GM23338 (cell line): Measurements from ENCODE around the gene CYP1B1. TPM values are rescaled to one million over a fixed set of nuclear protein-coding genes. Genes with fewer than 3 reads are reported as not detected.

Experiments used
- ATAC-seq: fragments of 200-7000 bp; cut with Tn5 transposase; 3 replicates; pipeline ENCODE4 v1.9.1; 2020
- DNase-seq: peaks from one replicate; pipeline ENCODE4 v3.0.0-alpha.2; 2015; ENCODE audit warnings: low spot score
- H2AFZ ChIP-seq: fragments of 200-600 bp; sonication (generic); 2 replicates; pipeline ENCODE4 v1.8.0; 2016; ENCODE audit warnings: antibody characterized with exemption, mild to moderate bottlenecking, moderate library complexity
- H3F3A ChIP-seq: fragments of 200-600 bp; sonication (generic); replicated peaks from 2 replicates; pipeline ENCODE4 v1.8.0; 2017; ENCODE audit warnings: antibody characterized with exemption, mixed run types, low read depth
- H3K27ac ChIP-seq: fragments of 200-600 bp; sonication (generic); 2 replicates; pipeline ENCODE4 v1.6.1; 2016; ENCODE audit warnings: low read depth
- H3K27me3 ChIP-seq: fragments of 200-600 bp; sonication (generic); 2 replicates; pipeline ENCODE4 v1.8.0; 2016; ENCODE audit warnings: mild to moderate bottlenecking, mixed run types, moderate library complexity; ENCODE audit not compliant: insufficient read depth
- H3K36me3 ChIP-seq: fragments of 200-600 bp; sonication (generic); 2 replicates; pipeline ENCODE4 v1.8.0; 2016; ENCODE audit warnings: mild to moderate bottlenecking; ENCODE audit not compliant: insufficient read depth
- H3K4me1 ChIP-seq: fragments of 200-600 bp; sonication (generic); 2 replicates; pipeline ENCODE4 v1.8.0; 2016; ENCODE audit warnings: mild to moderate bottlenecking, moderate library complexity; ENCODE audit not compliant: insufficient read depth
- H3K4me2 ChIP-seq: fragments of 200-600 bp; sonication (generic); 2 replicates; pipeline ENCODE4 v1.7.1; 2017; ENCODE audit warnings: mixed run types
- H3K4me3 ChIP-seq: fragments of 200-600 bp; sonication (generic); 2 replicates; pipeline ENCODE4 v1.6.1; 2016; ENCODE audit warnings: mixed run types
- H3K79me2 ChIP-seq: fragments of 200-600 bp; sonication (generic); replicated peaks from 2 replicates; pipeline ENCODE4 v1.8.0; 2017; ENCODE audit warnings: mild to moderate bottlenecking; ENCODE audit not compliant: insufficient read depth
- H3K9me2 ChIP-seq: fragments of 200-600 bp; sonication (generic); 2 replicates; pipeline ENCODE4 v1.8.0; 2017; ENCODE audit not compliant: insufficient read depth
- H4K20me1 ChIP-seq: fragments of 200-600 bp; sonication (generic); replicated peaks from 2 replicates; pipeline ENCODE4 v1.8.0; 2017; ENCODE audit warnings: mild to moderate bottlenecking; ENCODE audit not compliant: insufficient read depth
- H3K27ac Mint-ChIP-seq: 2 replicates; pipeline ENCODE4 v1.8.0; 2020; ENCODE audit warnings: inconsistent platforms, mild to moderate bottlenecking, moderate library complexity, mixed read lengths
- H3K27me3 Mint-ChIP-seq: 3 replicates; pipeline ENCODE4 v1.8.0; 2022; ENCODE audit warnings: low read depth, mild to moderate bottlenecking, moderate library complexity, mixed read lengths, inconsistent platforms; ENCODE audit not compliant: insufficient read depth, poor library complexity
- H3K36me3 Mint-ChIP-seq: 3 replicates; pipeline ENCODE4 v1.8.0; 2021; ENCODE audit warnings: low read depth, mild to moderate bottlenecking, inconsistent platforms, moderate library complexity, mixed read lengths
- H3K4me1 Mint-ChIP-seq: 3 replicates; pipeline ENCODE4 v1.8.0; 2020; ENCODE audit warnings: mild to moderate bottlenecking, inconsistent platforms, mixed read lengths
- H3K4me3 Mint-ChIP-seq: 3 replicates; pipeline ENCODE4 v1.8.0; 2021; ENCODE audit warnings: moderate library complexity, mild to moderate bottlenecking, inconsistent platforms, mixed read lengths
- H3K9me3 Mint-ChIP-seq: 3 replicates; pipeline ENCODE4 v1.8.0; 2020; ENCODE audit warnings: moderate library complexity, mild to moderate bottlenecking, inconsistent platforms, mixed read lengths
- CTCF ChIP-seq, 2 experiments: fragments of 200-600 bp in 1 of 2; sonication (generic) in 1 of 2; conservative IDR thresholded peaks; 2 replicates each; pipeline versions ENCODE4 v1.5.1 to v1.6.1; 2016 to 2017; ENCODE audit warnings: antibody characterized with exemption in 2 of 2, low read depth in 2 of 2, mild to moderate bottlenecking in 2 of 2, moderate library complexity in 1 of 2
- ETS1 ChIP-seq: IDR thresholded peaks from 2 replicates; pipeline ENCODE4 v1.6.1; 2016; ENCODE audit warnings: antibody characterized with exemption
- EZH2 ChIP-seq: fragments of 200-600 bp; sonication (generic); IDR thresholded peaks from one replicate; pipeline ENCODE4 v1.8.0; 2017; ENCODE audit warnings: antibody characterized with exemption, mild to moderate bottlenecking, low read depth; ENCODE audit not compliant: unreplicated experiment
- EZH2phosphoT487 ChIP-seq: fragments of 200-600 bp; sonication (generic); IDR thresholded peaks from one replicate; pipeline ENCODE4 v1.8.1; 2018; ENCODE audit warnings: antibody characterized with exemption; ENCODE audit not compliant: unreplicated experiment
- JUNB ChIP-seq: IDR thresholded peaks from one replicate; pipeline ENCODE4 v1.6.1; 2016; ENCODE audit warnings: antibody characterized with exemption; ENCODE audit not compliant: unreplicated experiment
- POLR2AphosphoS5 ChIP-seq: IDR thresholded peaks from 2 replicates; pipeline ENCODE4 v1.6.1; 2016; ENCODE audit warnings: antibody characterized with exemption, low read depth
- REST ChIP-seq: IDR thresholded peaks from one replicate; pipeline ENCODE4 v1.6.1; 2018; ENCODE audit warnings: antibody characterized with exemption; ENCODE audit not compliant: unreplicated experiment
- STAT1 ChIP-seq: IDR thresholded peaks from one replicate; pipeline ENCODE4 v1.6.1; 2016; ENCODE audit warnings: antibody characterized with exemption; ENCODE audit not compliant: unreplicated experiment
- ZNF114 ChIP-seq: fragments of 250-450 bp; sonication (Bioruptor Pico); IDR thresholded peaks from 2 replicates; pipeline ENCODE4 v1.5.0; 2020; ENCODE audit warnings: mild to moderate bottlenecking, moderate library complexity
- ZNF331 ChIP-seq: fragments of 250-450 bp; sonication (Bioruptor Pico); IDR thresholded peaks from 2 replicates; pipeline ENCODE4 v1.5.0; 2020; ENCODE audit warnings: low read depth, mild to moderate bottlenecking, moderate library complexity
- ZNF462 ChIP-seq: fragments of 250-450 bp; sonication (Bioruptor Pico); IDR thresholded peaks from 2 replicates; pipeline ENCODE4 v1.5.0; 2020; ENCODE audit warnings: mild to moderate bottlenecking, moderate library complexity
- polyA plus RNA-seq: library from polyadenylated mRNA; unstranded; fragments of >200 nt; fragmentation: Nextera tagmentation; extraction: Ambion mirVana; gene quantifications from 2 replicates; pipeline ENCODE4 v1.2.1, GENCODE V29; 2016
- total RNA-seq: library from RNA; depleted of rRNA; stranded (reverse); fragments of >200 nt; shearing (Covaris generic); gene quantifications from 2 replicates; pipeline ENCODE4 v1.2.3, GENCODE V29; 2014

Gene CYP1B1
- total and polyA plus RNA-seq, 2 experiments from 2014 or later: 3.3 to 6.2 TPM

GRCh38 chr2:38091760-38092159 lies 15.8 kb upstream of the CYP1B1 start (continued):
- TF ChIP-seq ZNF462 (CRISPR knock-in tag) (no peak), POLR2AphosphoS5 (no peak), CTCF (conservative IDR thresholded peaks at IDR 0.05; ENCODE audit: low read depth in 2 of 2) (no peak)

GRCh38 chr2:38090928-38091327 lies 15.0 kb upstream of the CYP1B1 start:
- H3K27me3 Mint-ChIP-seq: peaks cover 29% of the 10 kb centered on the region
- TF ChIP-seq ETS1 (no peak), EZH2phosphoT487 (no peak), ZNF331 (CRISPR knock-in tag) (no peak), ZNF114 (CRISPR knock-in tag) (no peak), EZH2 (no peak), REST (no peak), POLR2AphosphoS5 (no peak), STAT1 (no peak), JUNB (no peak)

More at GRCh38 chr2:38090928-38091327, 15.0 kb upstream of the CYP1B1 start:
- Histone ChIP-seq H3F3A (no peaks in the 10 kb centered on the region), H3K4me2 (no peak overlapping the region), H3K36me3 (no peaks in the 10 kb centered on the region), H3K9me2 (0 out of 2 replicates have a peak, but pooled peaks cover 6% of the 10 kb centered on the region), H3K27ac (no peak overlapping the region), H3K79me2 (no peaks in the 10 kb centered on the region), H3K27me3 (peaks cover 25% of the 10 kb centered on the region), H2AFZ (no peak overlapping the region), H3K4me3 (no peak overlapping the region), H3K4me1 (peaks cover 43% of the 10 kb centered on the region), H4K20me1 (no peaks in the 10 kb centered on the region)
- Mint-ChIP-seq H3K27ac (no peak overlapping the region), H3K4me1 (peaks cover 44% of the 10 kb centered on the region), H3K4me3 (no peak overlapping the region), H3K36me3 (no peaks in the 10 kb centered on the region), H3K9me3 (no peaks in the 10 kb centered on the region; the same call in 2 of the 3 replicates)
- DNase-seq: no peak
- no peak for ATAC-seq
